HCT116 (cell line): Measurements from ENCODE around the gene MNT. TPM values are rescaled to one million over a fixed set of nuclear protein-coding genes. Genes with fewer than 3 reads are reported as not detected.

Source experiments
- ATAC-seq: fragments of 200-7000 bp; cut with Tn5 transposase; 2 replicates; pipeline ENCODE4 v1.9.1; 2020; ENCODE audit warnings: mild to moderate bottlenecking, moderate library complexity
- BruUV-seq: library from RNA; stranded (reverse); fragments of 400-500 nt; replicated peaks from 2 replicates; lab custom pipeline; 2021; lab: Mats Ljungman, UMichigan
- CTCF ChIA-PET: fragments of 300-600 bp; sonication (Branson Sonifier 250); formaldehyde crosslinking; loops from one replicate; lab custom pipeline; 2021; ENCODE audit warnings: antibody characterized with exemption; lab: Charles Lee
- POLR2A ChIA-PET: fragments of 300-600, 350-600 bp; sonication (Branson Sonifier 250); formaldehyde crosslinking; loops from one replicate; lab custom pipeline; 2021; ENCODE audit warnings: antibody characterized with exemption; lab: Charles Lee
- RAD21 ChIA-PET, 2 experiments: fragments of 300-600 bp; sonication (Branson Sonifier 250); formaldehyde crosslinking; loops; one replicate each; lab custom pipeline; 2023; ENCODE audit warnings: low total read pairs in 2 of 2; ENCODE audit not compliant: uncharacterized antibody in 2 of 2, unreplicated experiment in 2 of 2, low non-redundant PET in 1 of 2; lab: Charles Lee
- DNase-seq: peaks from one replicate; pipeline ENCODE4 v3.0.0-alpha.2; 2010; ENCODE audit warnings: low read depth, low spot score
- H2AFZ ChIP-seq: fragments of 200-600 bp; shearing (Covaris generic), sonication (generic); 2 replicates; pipeline ENCODE4 v1.6.1; 2017; ENCODE audit warnings: low read depth, mixed run types, mixed read lengths, antibody characterized with exemption, low read length; ENCODE audit not compliant: poor library complexity, severe bottlenecking
- H3K27ac ChIP-seq: 2 replicates; pipeline ENCODE4 v1.5.1; 2012; ENCODE audit warnings: low read depth, low read length
- H3K27me3 ChIP-seq: fragments of 200-600 bp; sonication (generic); 2 replicates; pipeline ENCODE4 v1.6.1; 2016; ENCODE audit warnings: mixed run types, low read length, mixed read lengths; ENCODE audit not compliant: insufficient read depth
- H3K36me3 ChIP-seq, 2 experiments: fragments of 200-500 bp in 1 of 2; fragments of 200-600 bp in 1 of 2; sonication (Bioruptor generic) in 1 of 2; sonication (generic) in 1 of 2; 2 replicates each; pipeline versions ENCODE4 v1.5.1 to v1.6.1; 2014 to 2016; ENCODE audit warnings: low read length in 2 of 2, inconsistent platforms in 1 of 2, mixed read lengths in 1 of 2, mixed run types in 1 of 2; ENCODE audit not compliant: insufficient read depth in 2 of 2, control insufficient read depth in 1 of 2
- H3K4me1 ChIP-seq, 2 experiments: fragments of 200-600 bp in 1 of 2; sonication (generic) in 1 of 2; 2 replicates each; pipeline versions ENCODE4 v1.5.1 to v1.6.1; 2012 to 2017; ENCODE audit warnings: low read length in 2 of 2, inconsistent platforms in 1 of 2, mild to moderate bottlenecking in 1 of 2, mixed read lengths in 1 of 2, mixed run types in 1 of 2, moderate library complexity in 1 of 2; ENCODE audit not compliant: insufficient read depth in 2 of 2, control insufficient read depth in 1 of 2
- H3K4me2 ChIP-seq: fragments of 200-600 bp; sonication (generic); 2 replicates; pipeline ENCODE4 v1.6.1; 2017; ENCODE audit warnings: mixed run types, low read length, mixed read lengths
- H3K4me3 ChIP-seq, 2 experiments: fragments of 200-600 bp in 1 of 2; sonication (generic) in 1 of 2; replicated peaks in 1 of 2; 2 replicates each; pipeline ENCODE4 v1.5.1; 2011 to 2016; ENCODE audit warnings: low read length in 2 of 2, control low read depth in 1 of 2, low read depth in 1 of 2, mild to moderate bottlenecking in 1 of 2, mixed read lengths in 1 of 2, mixed run types in 1 of 2
- H3K79me2 ChIP-seq: fragments of 200-600 bp; sonication (generic); 2 replicates; pipeline ENCODE4 v1.6.1; 2017; ENCODE audit warnings: mild to moderate bottlenecking, mixed run types, low read length, moderate library complexity, mixed read lengths; ENCODE audit not compliant: insufficient read depth
- H3K9ac ChIP-seq: fragments of 200-600 bp; sonication (generic); 2 replicates; pipeline ENCODE4 v1.6.1; 2016; ENCODE audit warnings: low read length, mixed read lengths
- H3K9me2 ChIP-seq: fragments of 200-600 bp; sonication (generic), shearing (Covaris generic); 2 replicates; pipeline ENCODE4 v1.6.1; 2017; ENCODE audit warnings: mixed run types, mild to moderate bottlenecking, moderate library complexity; ENCODE audit not compliant: insufficient read depth
- H3K9me3 ChIP-seq, 2 experiments: fragments of 200-500 bp in 1 of 2; fragments of 200-600 bp in 1 of 2; sonication (Bioruptor generic) in 1 of 2; sonication (generic) in 1 of 2; 2 replicates each; pipeline ENCODE4 v1.6.1; 2014 to 2017; ENCODE audit warnings: low read length in 2 of 2, mixed read lengths in 2 of 2, inconsistent platforms in 1 of 2, low read depth in 1 of 2, mild to moderate bottlenecking in 1 of 2, mixed run types in 1 of 2, moderate library complexity in 1 of 2; ENCODE audit not compliant: control insufficient read depth in 1 of 2, insufficient read depth in 1 of 2
- H4K20me1 ChIP-seq: fragments of 200-600 bp; sonication (generic), shearing (Covaris generic); 2 replicates; pipeline ENCODE4 v1.6.1; 2017; ENCODE audit warnings: mixed run types, mild to moderate bottlenecking, moderate library complexity; ENCODE audit not compliant: insufficient read depth
- CBX3 ChIP-seq: IDR thresholded peaks from 2 replicates; pipeline ENCODE4 v1.6.1; 2012; ENCODE audit warnings: low read depth
- CEBPB ChIP-seq: IDR thresholded peaks from 2 replicates; pipeline ENCODE4 v1.6.1; 2012; ENCODE audit warnings: low read depth
- EGR1 ChIP-seq: IDR thresholded peaks from 2 replicates; pipeline ENCODE4 v1.6.1; 2012; ENCODE audit warnings: low read depth
- EZH2 ChIP-seq: fragments of 200-600 bp; sonication (generic); IDR thresholded peaks from 2 replicates; pipeline ENCODE4 v1.6.1; 2017; ENCODE audit warnings: antibody characterized with exemption, mixed run types
- EZH2phosphoT487 ChIP-seq: fragments of 200-600 bp; IDR thresholded peaks from 2 replicates; pipeline ENCODE4 v1.6.1; 2018; ENCODE audit warnings: antibody characterized with exemption, borderline replicate concordance
- JUND ChIP-seq: IDR thresholded peaks from 2 replicates; pipeline ENCODE4 v1.6.1; 2012
- POLR2A ChIP-seq: IDR thresholded peaks from 2 replicates; pipeline ENCODE4 v1.7.0; 2011; ENCODE audit warnings: borderline replicate concordance; ENCODE audit not compliant: insufficient read depth, insufficient read length; ENCODE audit errors: extremely low read depth
- POLR2AphosphoS5 ChIP-seq: IDR thresholded peaks from 2 replicates; pipeline ENCODE4 v1.6.1; 2011; ENCODE audit warnings: mild to moderate bottlenecking, low read depth, low read length, moderate library complexity
- RAD21 ChIP-seq: IDR thresholded peaks from 2 replicates; pipeline ENCODE4 v1.6.1; 2012; ENCODE audit warnings: low read depth, mild to moderate bottlenecking
- SIN3A ChIP-seq: IDR thresholded peaks from 2 replicates; pipeline ENCODE4 v1.6.1; 2012; ENCODE audit warnings: low read depth
- SRF ChIP-seq: IDR thresholded peaks from 2 replicates; pipeline ENCODE4 v1.6.1; 2012; ENCODE audit warnings: low read depth
- ZFX ChIP-seq: fragments of 450-650 bp; IDR thresholded peaks from 2 replicates; pipeline ENCODE4 v1.6.1; 2017
- intact Hi-C: fragments of 100-400 bp; cut with micrococcal nuclease; formaldehyde crosslinking; loops from 2 replicates; pipeline ENCODE4 v1.10.0; 2022
- total RNA-seq: library from RNA; stranded (reverse); gene quantifications from one replicate; pipeline ENCODE4 v1.2.1, GENCODE V29; 2021; ENCODE audit not compliant: unreplicated experiment
- TF ChIP-seq, protein P1 (sequence below), 3 experiments: fragments of 200-600 bp in 1 of 3; sonication (generic) in 1 of 3; IDR thresholded peaks in 2 of 3; conservative IDR thresholded peaks in 1 of 3; 2 replicates each; pipeline ENCODE4 v1.5.1; 2012 to 2017; ENCODE audit warnings: low read depth in 2 of 3, low read length in 2 of 3, antibody characterized with exemption in 1 of 3, borderline replicate concordance in 1 of 3, control low read depth in 1 of 3, mild to moderate bottlenecking in 1 of 3, mixed read lengths in 1 of 3, mixed run types in 1 of 3, moderate library complexity in 1 of 3; ENCODE audit not compliant: insufficient read depth in 1 of 3
- TF ChIP-seq, protein P2 (sequence below): IDR thresholded peaks from 2 replicates; pipeline ENCODE4 v1.6.1; 2011; ENCODE audit warnings: mild to moderate bottlenecking, low read length, moderate library complexity; ENCODE audit not compliant: insufficient replicate concordance; ENCODE audit errors: extremely low read depth
- TF ChIP-seq, protein P3 (sequence below): IDR thresholded peaks from 2 replicates; pipeline ENCODE4 v1.6.1; 2012; ENCODE audit warnings: low read depth

MNT gene
- total RNA-seq, 1 experiment from 2014 or later: 37.0 TPM

DNA sequence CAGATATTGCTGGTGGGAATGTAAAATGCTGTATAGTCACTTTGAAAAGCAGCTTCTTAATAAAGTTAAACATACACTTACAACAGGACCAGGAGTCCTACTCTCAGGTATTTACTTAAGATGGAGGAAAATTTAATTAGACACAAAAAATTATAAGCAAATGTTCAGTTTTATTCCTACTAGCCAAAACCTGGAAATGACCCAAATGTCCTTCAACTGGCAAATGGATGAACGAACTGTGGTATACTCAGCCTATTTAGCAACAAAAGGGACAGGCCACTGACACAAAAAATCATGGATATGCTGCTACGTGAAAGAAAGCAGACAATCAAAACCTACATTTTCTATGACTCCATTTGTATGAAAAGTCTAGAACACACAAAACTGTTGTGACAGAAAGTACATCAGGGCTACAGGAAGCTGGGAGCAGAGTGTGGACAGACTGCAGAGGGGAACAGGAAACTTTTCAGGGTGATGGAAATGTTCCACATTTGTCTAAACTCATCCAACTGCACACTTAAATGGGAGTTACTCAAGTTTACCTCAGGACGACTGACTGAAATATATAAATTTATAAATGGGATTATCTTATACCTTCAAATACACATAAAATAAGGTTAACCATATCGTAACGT is 49.3 kb upstream of the MNT start:
- no peaks in the 10 kb centered on the region for H3K4me1 ChIP-seq
- ChIA-PET CTCF (interaction anchor here (1.4 kb wide), 1 partner anchor 34 kb away, joined by 3 read pairs; no protein-coding TSS in a partner anchor), POLR2A (no interaction called here), RAD21 (no interaction called here)
- H3K4me2 ChIP-seq: no peak overlapping the region
- H3K27me3 ChIP-seq: no peaks in the 10 kb centered on the region
- H3K9ac ChIP-seq: no peak overlapping the region
- H3K79me2 ChIP-seq: peaks cover 14% of the 10 kb centered on the region; the same call in 1 of the 2 replicates
- intact Hi-C loops: loop anchor here (10.0 kb wide), 1 partner anchor 225 kb away; no protein-coding TSS in a partner anchor
- H3K4me3 ChIP-seq: no peak overlapping the region
- no peak overlapping the region for H2AFZ ChIP-seq
- TF ChIP-seq EZH2phosphoT487 (no peak), CEBPB (no peak), JUND (no peak), SIN3A (no peak), EZH2 (no peak), POLR2AphosphoS5 (no peak), EGR1 (no peak), CBX3 (no peak), SRF (no peak), POLR2A (no peak), RAD21 (no peak), ZFX (no peak)
- TF ChIP-seq, protein P1, sequence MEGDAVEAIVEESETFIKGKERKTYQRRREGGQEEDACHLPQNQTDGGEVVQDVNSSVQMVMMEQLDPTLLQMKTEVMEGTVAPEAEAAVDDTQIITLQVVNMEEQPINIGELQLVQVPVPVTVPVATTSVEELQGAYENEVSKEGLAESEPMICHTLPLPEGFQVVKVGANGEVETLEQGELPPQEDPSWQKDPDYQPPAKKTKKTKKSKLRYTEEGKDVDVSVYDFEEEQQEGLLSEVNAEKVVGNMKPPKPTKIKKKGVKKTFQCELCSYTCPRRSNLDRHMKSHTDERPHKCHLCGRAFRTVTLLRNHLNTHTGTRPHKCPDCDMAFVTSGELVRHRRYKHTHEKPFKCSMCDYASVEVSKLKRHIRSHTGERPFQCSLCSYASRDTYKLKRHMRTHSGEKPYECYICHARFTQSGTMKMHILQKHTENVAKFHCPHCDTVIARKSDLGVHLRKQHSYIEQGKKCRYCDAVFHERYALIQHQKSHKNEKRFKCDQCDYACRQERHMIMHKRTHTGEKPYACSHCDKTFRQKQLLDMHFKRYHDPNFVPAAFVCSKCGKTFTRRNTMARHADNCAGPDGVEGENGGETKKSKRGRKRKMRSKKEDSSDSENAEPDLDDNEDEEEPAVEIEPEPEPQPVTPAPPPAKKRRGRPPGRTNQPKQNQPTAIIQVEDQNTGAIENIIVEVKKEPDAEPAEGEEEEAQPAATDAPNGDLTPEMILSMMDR (IDR thresholded peaks at IDR 0.05 in 2 of 3, conservative IDR thresholded peaks at IDR 0.05 in 1 of 3; ENCODE audit: borderline replicate concordance in 1 of 3, insufficient read depth in 1 of 3, low read depth in 2 of 3, low read length in 2 of 3): no peak
- TF ChIP-seq, protein P2, sequence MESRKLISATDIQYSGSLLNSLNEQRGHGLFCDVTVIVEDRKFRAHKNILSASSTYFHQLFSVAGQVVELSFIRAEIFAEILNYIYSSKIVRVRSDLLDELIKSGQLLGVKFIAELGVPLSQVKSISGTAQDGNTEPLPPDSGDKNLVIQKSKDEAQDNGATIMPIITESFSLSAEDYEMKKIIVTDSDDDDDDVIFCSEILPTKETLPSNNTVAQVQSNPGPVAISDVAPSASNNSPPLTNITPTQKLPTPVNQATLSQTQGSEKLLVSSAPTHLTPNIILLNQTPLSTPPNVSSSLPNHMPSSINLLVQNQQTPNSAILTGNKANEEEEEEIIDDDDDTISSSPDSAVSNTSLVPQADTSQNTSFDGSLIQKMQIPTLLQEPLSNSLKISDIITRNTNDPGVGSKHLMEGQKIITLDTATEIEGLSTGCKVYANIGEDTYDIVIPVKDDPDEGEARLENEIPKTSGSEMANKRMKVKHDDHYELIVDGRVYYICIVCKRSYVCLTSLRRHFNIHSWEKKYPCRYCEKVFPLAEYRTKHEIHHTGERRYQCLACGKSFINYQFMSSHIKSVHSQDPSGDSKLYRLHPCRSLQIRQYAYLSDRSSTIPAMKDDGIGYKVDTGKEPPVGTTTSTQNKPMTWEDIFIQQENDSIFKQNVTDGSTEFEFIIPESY: no peak
- TF ChIP-seq, protein P3, sequence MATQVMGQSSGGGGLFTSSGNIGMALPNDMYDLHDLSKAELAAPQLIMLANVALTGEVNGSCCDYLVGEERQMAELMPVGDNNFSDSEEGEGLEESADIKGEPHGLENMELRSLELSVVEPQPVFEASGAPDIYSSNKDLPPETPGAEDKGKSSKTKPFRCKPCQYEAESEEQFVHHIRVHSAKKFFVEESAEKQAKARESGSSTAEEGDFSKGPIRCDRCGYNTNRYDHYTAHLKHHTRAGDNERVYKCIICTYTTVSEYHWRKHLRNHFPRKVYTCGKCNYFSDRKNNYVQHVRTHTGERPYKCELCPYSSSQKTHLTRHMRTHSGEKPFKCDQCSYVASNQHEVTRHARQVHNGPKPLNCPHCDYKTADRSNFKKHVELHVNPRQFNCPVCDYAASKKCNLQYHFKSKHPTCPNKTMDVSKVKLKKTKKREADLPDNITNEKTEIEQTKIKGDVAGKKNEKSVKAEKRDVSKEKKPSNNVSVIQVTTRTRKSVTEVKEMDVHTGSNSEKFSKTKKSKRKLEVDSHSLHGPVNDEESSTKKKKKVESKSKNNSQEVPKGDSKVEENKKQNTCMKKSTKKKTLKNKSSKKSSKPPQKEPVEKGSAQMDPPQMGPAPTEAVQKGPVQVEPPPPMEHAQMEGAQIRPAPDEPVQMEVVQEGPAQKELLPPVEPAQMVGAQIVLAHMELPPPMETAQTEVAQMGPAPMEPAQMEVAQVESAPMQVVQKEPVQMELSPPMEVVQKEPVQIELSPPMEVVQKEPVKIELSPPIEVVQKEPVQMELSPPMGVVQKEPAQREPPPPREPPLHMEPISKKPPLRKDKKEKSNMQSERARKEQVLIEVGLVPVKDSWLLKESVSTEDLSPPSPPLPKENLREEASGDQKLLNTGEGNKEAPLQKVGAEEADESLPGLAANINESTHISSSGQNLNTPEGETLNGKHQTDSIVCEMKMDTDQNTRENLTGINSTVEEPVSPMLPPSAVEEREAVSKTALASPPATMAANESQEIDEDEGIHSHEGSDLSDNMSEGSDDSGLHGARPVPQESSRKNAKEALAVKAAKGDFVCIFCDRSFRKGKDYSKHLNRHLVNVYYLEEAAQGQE: no peak
- no peak overlapping the region for H3K27ac ChIP-seq
- peaks cover 0 to 4% of the 10 kb centered on the region in 2 experiments; a peak in 1 of 4 replicates for H3K9me3 ChIP-seq
- ATAC-seq: no peak
- BruUV-seq: no TSS peak
- no peaks in the 10 kb centered on the region for H3K9me2 ChIP-seq
- H3K36me3 ChIP-seq: peaks cover 0 to 8% of the 10 kb centered on the region in 2 experiments; a peak in 2 of 4 replicates
- no peaks in the 10 kb centered on the region for H4K20me1 ChIP-seq
- DNase-seq: no peak
